Omental fat pad (tissue), 4 donors: ENCODE measurements around the gene SFTPD. TPM values are rescaled to one million over a fixed set of nuclear protein-coding genes. Genes with fewer than 3 reads are reported as not detected.

Source experiments
- ATAC-seq: fragments of 150-250 bp; one replicate; pipeline ENCODE4 v1.9.1; 2016; ENCODE audit warnings: mild to moderate bottlenecking, moderate library complexity; ENCODE audit not compliant: low FRiP score
- DNase-seq: peaks from one replicate; pipeline ENCODE4 v3.0.0-alpha.2; 2019; ENCODE audit warnings: low spot score
- CTCF ChIP-seq, 3 donors: fragments of 450-650 bp; IDR thresholded peaks; one replicate each; pipeline ENCODE4 v1.5.1; 2016 to 2017; ENCODE audit warnings: antibody characterized with exemption in 3 of 3, mild to moderate bottlenecking in 3 of 3, moderate library complexity in 2 of 3
- total RNA-seq, 4 donors: library from RNA; depleted of rRNA; stranded (reverse); fragments of >200 nt; gene quantifications; one replicate each; pipeline ENCODE4 v1.1.0, GENCODE V29; 2016

SFTPD gene
- total RNA-seq, 4 donors from 2014 or later = 0.65 to 0.96 TPM; not detected in 2

- TF ChIP-seq CTCF (IDR thresholded peaks at IDR 0.05) = no peak
- DNase-seq (no peak), ATAC-seq (no peak)
These were observed 8.9 kb downstream of the SFTPD start for GRCh38 chr10:79939969-79940368.

GRCh38 chr10:79938728-79939406, 10.0 kb downstream of the SFTPD start:
- no peak for DNase-seq
- ATAC-seq = no peak
- no peak for TF ChIP-seq CTCF (IDR thresholded peaks at IDR 0.05)

GRCh38 chr10:79937701-79938151, 11.2 kb downstream of the SFTPD start:
- TF ChIP-seq CTCF (IDR thresholded peaks at IDR 0.05) = no peak
- DNase-seq (no peak), ATAC-seq (no peak)

GRCh38 chr10:79936625-79937615, 12.0 kb downstream of the SFTPD start:
- no peak for ATAC-seq
- no peak for DNase-seq
- TF ChIP-seq CTCF (IDR thresholded peaks at IDR 0.05) = no peak

- DNase-seq (no peak), ATAC-seq (no peak)
- TF ChIP-seq CTCF (IDR thresholded peaks at IDR 0.05) = no peak
These were observed 14.9 kb downstream of the SFTPD start for GRCh38 chr10:79933961-79934360.

- DNase-seq (no peak), ATAC-seq (no peak)
- TF ChIP-seq CTCF (IDR thresholded peaks at IDR 0.05) = no peak
These were observed 16.0 kb downstream of the SFTPD start for GRCh38 chr10:79932841-79933379.
